Measurements from ENCODE around the gene ZFAND6. TPM values are rescaled to one million over a fixed set of nuclear protein-coding genes. Genes with fewer than 3 reads are reported as not detected.

ZFAND6 gene
- total and polyA plus RNA-seq, 10 of the 15 experiments (the other 5 are each of a cell fraction or from before 2014, with no cell fraction given): 78.9 to 179 (median 135) TPM

GRCh38 chr15:80019168-80019745 is 40.2 kb upstream of the ZFAND6 start (continued):
- no peak for TF ChIP-seq SPI1 (IDR thresholded peaks at IDR 0.05; ENCODE audit: borderline replicate concordance, insufficient read depth, low read depth, low read length)
- TF ChIP-seq BMI1 (IDR thresholded peaks at IDR 0.05; ENCODE audit: borderline replicate concordance): peak; percentile 52; the same call in 1 of the 2 replicates
- no peak for TF ChIP-seq NBN (IDR thresholded peaks at IDR 0.05)
- peak; percentile 64; the same call in 1 of the 2 replicates for TF ChIP-seq FOXM1 (IDR thresholded peaks at IDR 0.05; ENCODE audit: low read depth, low read length)
- no peak for TF ChIP-seq YBX1 (IDR thresholded peaks at IDR 0.05)
- no peak for TF ChIP-seq STAT1 (conservative IDR thresholded peaks at IDR 0.05)
- peak; percentile 41; the same call in 1 of the 2 replicates for TF ChIP-seq CREM (IDR thresholded peaks at IDR 0.05; ENCODE audit: low read depth)
- TF ChIP-seq NR2F1 (conservative IDR thresholded peaks at IDR 0.05): no peak; the same call in none of the 2 replicates
- no peak for TF ChIP-seq NRF1 (conservative IDR thresholded peaks at IDR 0.05; ENCODE audit: low read depth, low read length)
- no peak for TF ChIP-seq KAT2A (conservative IDR thresholded peaks at IDR 0.05; ENCODE audit: control insufficient read depth, low read depth, low read length)
- TF ChIP-seq KDM1A (IDR thresholded peaks at IDR 0.05; ENCODE audit: borderline replicate concordance): no peak
- no peak for TF ChIP-seq STAT3 (IDR thresholded peaks at IDR 0.05; ENCODE audit: low read depth, low read length)
- TF ChIP-seq NFIC (IDR thresholded peaks at IDR 0.05; ENCODE audit: low read depth, low read length): peak; percentile 94
- TF ChIP-seq JUND (IDR thresholded peaks at IDR 0.05; ENCODE audit: low read depth, low read length): no peak
- TF ChIP-seq CEBPZ (IDR thresholded peaks at IDR 0.05; ENCODE audit: low read depth, low read length): no peak
- TF ChIP-seq IRF5 (IDR thresholded peaks at IDR 0.05; ENCODE audit: borderline replicate concordance): no peak
- no peak for TF ChIP-seq LARP7 (IDR thresholded peaks at IDR 0.05)
- no peak; a peak in 1 of 4 replicates for TF ChIP-seq BHLHE40 (IDR thresholded peaks at IDR 0.05; ENCODE audit: borderline replicate concordance in 1 of 2, low read depth in 2 of 2, low read length in 1 of 2)
- TF ChIP-seq NFYB (IDR thresholded peaks at IDR 0.05; ENCODE audit: insufficient read depth, low read depth, low read length): no peak
- no peak for TF ChIP-seq USF1 (IDR thresholded peaks at IDR 0.05; ENCODE audit: borderline replicate concordance, extremely low read length, insufficient read depth, low read depth, low read length)
- TF ChIP-seq GATAD2B (conservative IDR thresholded peaks at IDR 0.05; ENCODE audit: low read depth): peak; percentile 50; the same call in 1 of the 2 replicates
- TF ChIP-seq JUNB (IDR thresholded peaks at IDR 0.05): peak; percentile 98
- peak; percentile 65 for TF ChIP-seq IKZF2 (IDR thresholded peaks at IDR 0.05)
- TF ChIP-seq MYC (IDR thresholded peaks at IDR 0.05; ENCODE audit: insufficient read depth, insufficient read length, insufficient replicate concordance, low read length, severe bottlenecking): no peak
- no peak for TF ChIP-seq POU2F2 (IDR thresholded peaks at IDR 0.05; ENCODE audit: borderline replicate concordance, low read depth, low read length)

Data from GM12878 (cell line).